Nephron progenitor cell (in vitro differentiated cells): ENCODE measurements around the gene LENEP.

Source experiments
- DNase-seq: peaks from one replicate; pipeline ENCODE4 v3.0.0; 2021
- H3K27ac Mint-ChIP-seq: 2 replicates; pipeline ENCODE4 v1.8.0; 2021; ENCODE audit warnings: mild to moderate bottlenecking, moderate library complexity, mixed read lengths
- H3K27me3 Mint-ChIP-seq: 2 replicates; pipeline ENCODE4 v1.8.0; 2021; ENCODE audit warnings: mild to moderate bottlenecking, low read depth, mixed read lengths; ENCODE audit not compliant: poor library complexity
- H3K36me3 Mint-ChIP-seq: 2 replicates; pipeline ENCODE4 v1.8.0; 2021; ENCODE audit warnings: low read depth, mixed read lengths
- H3K4me1 Mint-ChIP-seq: 2 replicates; pipeline ENCODE4 v1.8.0; 2021; ENCODE audit warnings: mixed read lengths
- H3K4me3 Mint-ChIP-seq: 2 replicates; pipeline ENCODE4 v1.8.0; 2021; ENCODE audit warnings: mild to moderate bottlenecking, moderate library complexity, mixed read lengths
- H3K9me3 Mint-ChIP-seq: 2 replicates; pipeline ENCODE4 v1.8.0; 2021; ENCODE audit warnings: mild to moderate bottlenecking, moderate library complexity, mixed read lengths
- TF ChIP-seq, protein P1 (sequence below): fragments of 200-600 bp; sonication (generic); IDR thresholded peaks from 2 replicates; pipeline ENCODE4 v1.5.0; 2021; ENCODE audit warnings: antibody characterized with exemption

LENEP gene

DNA sequence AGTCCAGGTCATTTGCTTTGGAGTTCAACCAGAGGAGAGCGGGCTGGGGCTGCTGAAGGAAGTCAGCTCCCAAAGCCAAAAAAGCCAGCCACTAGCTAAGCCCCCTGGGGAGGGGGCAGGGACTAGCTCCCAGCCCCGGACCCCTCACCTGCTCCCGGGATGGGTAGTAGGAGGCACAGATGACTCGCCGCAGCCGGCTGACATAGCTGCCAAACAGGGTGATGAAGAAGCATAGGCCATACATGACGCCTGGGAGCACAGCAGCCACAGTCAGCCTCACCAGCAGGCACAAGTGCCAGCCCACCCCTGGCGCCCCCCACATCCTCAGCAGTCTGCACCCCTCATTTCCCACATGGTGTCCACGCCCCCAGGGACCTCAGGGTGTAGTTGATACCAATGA is 32.8 kb downstream of the LENEP start:
- H3K4me1 Mint-ChIP-seq, result peaks cover 17% of the 10 kb centered on the region
- no peak overlapping the region for H3K27ac Mint-ChIP-seq
- H3K36me3 Mint-ChIP-seq, result no peaks in the 10 kb centered on the region
- TF ChIP-seq, protein P1, sequence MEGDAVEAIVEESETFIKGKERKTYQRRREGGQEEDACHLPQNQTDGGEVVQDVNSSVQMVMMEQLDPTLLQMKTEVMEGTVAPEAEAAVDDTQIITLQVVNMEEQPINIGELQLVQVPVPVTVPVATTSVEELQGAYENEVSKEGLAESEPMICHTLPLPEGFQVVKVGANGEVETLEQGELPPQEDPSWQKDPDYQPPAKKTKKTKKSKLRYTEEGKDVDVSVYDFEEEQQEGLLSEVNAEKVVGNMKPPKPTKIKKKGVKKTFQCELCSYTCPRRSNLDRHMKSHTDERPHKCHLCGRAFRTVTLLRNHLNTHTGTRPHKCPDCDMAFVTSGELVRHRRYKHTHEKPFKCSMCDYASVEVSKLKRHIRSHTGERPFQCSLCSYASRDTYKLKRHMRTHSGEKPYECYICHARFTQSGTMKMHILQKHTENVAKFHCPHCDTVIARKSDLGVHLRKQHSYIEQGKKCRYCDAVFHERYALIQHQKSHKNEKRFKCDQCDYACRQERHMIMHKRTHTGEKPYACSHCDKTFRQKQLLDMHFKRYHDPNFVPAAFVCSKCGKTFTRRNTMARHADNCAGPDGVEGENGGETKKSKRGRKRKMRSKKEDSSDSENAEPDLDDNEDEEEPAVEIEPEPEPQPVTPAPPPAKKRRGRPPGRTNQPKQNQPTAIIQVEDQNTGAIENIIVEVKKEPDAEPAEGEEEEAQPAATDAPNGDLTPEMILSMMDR, result no peak
- no peaks in the 10 kb centered on the region for H3K9me3 Mint-ChIP-seq
- no peak overlapping the region for H3K4me3 Mint-ChIP-seq
- DNase-seq, result no peak
- peaks cover 8% of the 10 kb centered on the region for H3K27me3 Mint-ChIP-seq

DNA sequence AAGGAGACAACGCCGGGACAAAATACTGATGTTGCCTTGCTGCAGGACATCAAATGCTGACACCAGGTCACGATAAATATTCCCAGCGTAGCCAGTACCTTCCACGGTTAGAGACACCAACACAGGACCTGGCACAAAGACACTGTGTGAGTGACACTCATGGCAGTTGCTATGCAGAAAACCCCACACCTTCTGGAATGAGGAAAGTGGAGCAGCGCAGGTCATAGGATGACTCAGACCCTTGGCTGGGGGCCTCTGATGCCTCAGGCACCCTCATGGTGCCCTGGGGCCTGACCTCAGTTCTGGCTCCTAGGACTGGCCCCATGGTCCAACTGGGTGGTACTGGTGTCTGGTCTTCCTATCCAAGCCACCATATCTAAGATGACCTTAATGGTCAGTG is 33.2 kb downstream of the LENEP start:
- no peak overlapping the region for H3K4me3 Mint-ChIP-seq
- H3K27ac Mint-ChIP-seq, result no peak overlapping the region
- DNase-seq, result no peak
- peaks cover 17% of the 10 kb centered on the region for H3K4me1 Mint-ChIP-seq
- H3K27me3 Mint-ChIP-seq, result peaks cover 8% of the 10 kb centered on the region
- H3K9me3 Mint-ChIP-seq, result no peaks in the 10 kb centered on the region
- no peaks in the 10 kb centered on the region for H3K36me3 Mint-ChIP-seq
- TF ChIP-seq, protein P1, result no peak

DNA sequence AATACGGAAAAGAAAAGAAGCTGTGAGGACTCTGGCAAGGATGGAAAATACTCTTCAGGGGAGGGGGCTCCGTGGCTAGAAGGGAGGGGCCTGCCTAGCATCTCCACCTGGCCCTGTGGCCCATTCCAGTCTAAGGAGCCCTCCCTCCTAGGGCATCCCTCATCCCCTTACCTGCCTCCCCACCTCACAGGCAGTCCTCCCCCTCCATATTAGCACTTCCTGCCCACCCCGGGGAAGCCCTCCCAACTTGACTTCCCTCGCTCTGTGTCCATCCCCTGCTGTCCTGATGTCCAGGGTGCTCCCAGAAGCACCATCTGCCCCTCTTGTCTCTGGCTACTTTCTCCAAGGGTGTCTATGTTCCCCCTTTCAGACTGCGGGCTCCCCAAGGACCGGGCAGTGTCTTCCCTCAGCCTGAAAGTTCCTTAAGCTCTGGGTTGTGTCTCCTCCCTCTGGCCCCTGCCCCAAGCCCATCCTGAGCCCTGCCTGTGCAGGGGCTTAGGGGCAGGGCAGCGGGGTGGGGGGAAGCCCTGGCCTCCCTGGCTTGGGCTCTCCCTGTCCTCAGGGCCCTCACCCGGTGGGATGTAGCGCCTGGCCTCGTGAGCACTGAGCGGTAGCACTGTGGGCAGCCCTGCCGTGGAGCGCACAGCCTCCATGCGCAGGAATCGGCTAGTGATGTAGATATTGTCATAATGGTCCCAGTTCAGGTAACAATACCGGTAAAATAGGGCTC is 36.3 kb downstream of the LENEP start:
- Mint-ChIP-seq H3K4me1 (peaks cover 12% of the 10 kb centered on the region), H3K36me3 (no peaks in the 10 kb centered on the region), H3K9me3 (no peaks in the 10 kb centered on the region), H3K27ac (no peak overlapping the region), H3K27me3 (peaks cover 5% of the 10 kb centered on the region), H3K4me3 (no peak overlapping the region)
- TF ChIP-seq, protein P1, result no peak
- DNase-seq, result no peak

DNA sequence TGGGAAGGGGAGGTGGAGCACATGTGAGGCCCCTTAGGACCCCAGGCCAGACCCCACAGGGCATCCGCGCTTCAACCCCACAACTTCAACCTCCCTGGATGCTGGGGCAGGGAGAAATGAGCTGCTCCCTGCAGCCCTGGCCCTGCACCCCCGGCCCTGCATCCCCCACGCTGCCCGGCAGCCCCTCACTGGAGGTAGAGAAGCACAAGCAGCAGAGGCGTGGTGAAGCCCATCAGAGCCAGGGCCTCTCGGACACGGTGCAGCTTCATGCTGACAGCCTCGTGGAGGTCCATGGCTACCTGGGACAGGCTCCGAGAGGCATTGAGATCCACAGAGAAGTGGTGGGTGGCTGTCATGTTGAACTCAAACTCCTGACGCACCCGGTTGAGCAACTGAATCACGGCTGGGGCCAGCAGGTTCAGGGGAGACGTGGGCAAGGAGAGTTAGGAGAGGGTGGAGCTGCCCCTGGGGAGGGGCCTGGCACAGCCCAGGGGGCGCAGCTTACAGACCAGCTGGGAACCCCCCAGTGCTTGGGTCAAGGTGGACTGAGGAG is 36.9 kb downstream of the LENEP start:
- Mint-ChIP-seq H3K27me3 (peaks cover 9% of the 10 kb centered on the region), H3K27ac (no peak overlapping the region), H3K9me3 (no peaks in the 10 kb centered on the region), H3K4me1 (peaks cover 12% of the 10 kb centered on the region), H3K36me3 (no peaks in the 10 kb centered on the region), H3K4me3 (no peak overlapping the region)
- TF ChIP-seq, protein P1, result no peak
- DNase-seq, result no peak

DNA sequence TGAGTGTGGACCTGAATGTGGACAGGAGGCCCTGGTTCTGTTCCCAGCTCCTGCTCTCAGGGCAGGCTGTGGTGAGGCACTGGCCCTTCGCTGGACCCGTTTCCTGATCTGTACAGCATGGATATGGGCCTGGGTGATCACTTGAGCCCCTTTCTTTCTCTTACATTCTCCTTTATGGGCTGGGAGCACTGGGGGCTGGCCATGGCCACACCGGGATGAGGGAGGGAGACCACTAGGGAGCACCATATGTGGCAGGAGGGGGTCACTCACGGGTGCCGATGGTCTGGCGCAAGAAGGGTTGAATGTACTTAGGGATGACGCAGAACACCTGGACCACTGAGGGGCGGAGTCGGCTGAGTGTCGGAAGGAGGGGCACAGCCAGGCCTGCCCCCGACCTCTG is 37.5 kb downstream of the LENEP start:
- Mint-ChIP-seq H3K9me3 (no peaks in the 10 kb centered on the region), H3K27me3 (peaks cover 9% of the 10 kb centered on the region), H3K4me3 (no peak overlapping the region)

More for the DNA sequence above, 37.5 kb downstream of the LENEP start:
- peaks cover 12% of the 10 kb centered on the region for H3K4me1 Mint-ChIP-seq
- TF ChIP-seq, protein P1, result no peak
- no peak for DNase-seq
- no peaks in the 10 kb centered on the region for H3K36me3 Mint-ChIP-seq
- H3K27ac Mint-ChIP-seq, result no peak overlapping the region
